Nephron (organoid): ENCODE results near the gene GLB1L3.

Source experiments
- H3K27ac Mint-ChIP-seq, 3 experiments: 2 replicates each; pipeline ENCODE4 v1.8.0; 2020; ENCODE audit warnings: mixed read lengths in 3 of 3, mild to moderate bottlenecking in 2 of 3, moderate library complexity in 1 of 3
- H3K27me3 Mint-ChIP-seq: 2 replicates; pipeline ENCODE4 v1.8.0; 2021; ENCODE audit warnings: low read depth, mild to moderate bottlenecking, moderate library complexity, mixed read lengths
- H3K36me3 Mint-ChIP-seq: 2 replicates; pipeline ENCODE4 v1.8.0; 2020; ENCODE audit warnings: low read depth, mixed read lengths
- H3K4me1 Mint-ChIP-seq: 2 replicates; pipeline ENCODE4 v1.8.0; 2020; ENCODE audit warnings: mixed read lengths
- H3K4me3 Mint-ChIP-seq, 3 experiments: 2 replicates each; pipeline ENCODE4 v1.8.0; 2020; ENCODE audit warnings: mild to moderate bottlenecking in 3 of 3, mixed read lengths in 3 of 3, moderate library complexity in 2 of 3
- H3K9me3 Mint-ChIP-seq: 2 replicates; pipeline ENCODE4 v1.8.0; 2020; ENCODE audit warnings: mixed read lengths
- CTCF ChIP-seq, 3 experiments: fragments of 200-600 bp; sonication (generic); IDR thresholded peaks; one replicate each; pipeline ENCODE4 v1.5.0; 2021; ENCODE audit warnings: antibody characterized with exemption in 3 of 3; ENCODE audit not compliant: unreplicated experiment in 3 of 3

GLB1L3 gene

DNA sequence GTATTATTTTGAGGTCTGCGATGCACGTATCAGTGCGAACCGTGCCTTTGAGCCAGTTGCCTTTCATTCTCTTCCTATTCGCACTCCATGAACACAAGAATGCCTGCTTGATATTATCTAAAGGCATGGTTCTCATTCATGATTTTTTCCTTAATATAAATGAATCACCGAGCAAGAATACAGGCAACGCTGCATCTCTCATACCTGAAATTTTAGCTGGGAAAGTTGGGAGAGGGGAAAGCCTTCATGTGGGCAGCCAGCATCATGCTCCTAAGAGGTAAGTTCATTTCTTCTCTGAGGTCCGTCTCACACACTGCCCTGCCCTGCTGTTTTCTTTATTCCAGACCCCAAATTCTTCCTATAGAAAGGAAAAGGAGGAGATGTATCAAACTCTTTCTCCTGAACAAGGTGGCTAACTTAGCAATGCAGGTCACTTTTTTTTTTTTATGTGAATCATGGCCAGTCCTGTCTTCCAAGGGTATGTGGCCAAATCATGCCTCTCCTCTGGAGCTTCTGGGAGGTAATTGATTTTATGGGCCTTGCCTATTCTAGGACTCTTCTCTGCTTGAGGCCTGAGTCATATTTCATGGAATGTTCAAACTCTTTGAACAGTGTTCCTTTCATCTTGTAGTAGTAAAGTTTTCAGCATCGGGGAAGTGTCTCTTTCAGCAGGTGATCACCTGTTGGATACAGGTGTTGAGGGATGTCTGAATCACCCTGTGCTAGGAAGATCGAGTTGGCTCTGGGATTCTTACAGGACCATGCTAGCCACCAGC, 58.8 kb downstream of the GLB1L3 start:
- H3K4me1 Mint-ChIP-seq: peaks cover 9% of the 10 kb centered on the region
- no peak for TF ChIP-seq CTCF (IDR thresholded peaks at IDR 0.05; ENCODE audit: unreplicated experiment in 3 of 3)
- peaks cover 68% of the 10 kb centered on the region for H3K27me3 Mint-ChIP-seq
- H3K9me3 Mint-ChIP-seq: peaks cover 2% of the 10 kb centered on the region
- H3K36me3 Mint-ChIP-seq: no peaks in the 10 kb centered on the region
- H3K27ac Mint-ChIP-seq: no peak overlapping the region
- no peak overlapping the region for H3K4me3 Mint-ChIP-seq

DNA sequence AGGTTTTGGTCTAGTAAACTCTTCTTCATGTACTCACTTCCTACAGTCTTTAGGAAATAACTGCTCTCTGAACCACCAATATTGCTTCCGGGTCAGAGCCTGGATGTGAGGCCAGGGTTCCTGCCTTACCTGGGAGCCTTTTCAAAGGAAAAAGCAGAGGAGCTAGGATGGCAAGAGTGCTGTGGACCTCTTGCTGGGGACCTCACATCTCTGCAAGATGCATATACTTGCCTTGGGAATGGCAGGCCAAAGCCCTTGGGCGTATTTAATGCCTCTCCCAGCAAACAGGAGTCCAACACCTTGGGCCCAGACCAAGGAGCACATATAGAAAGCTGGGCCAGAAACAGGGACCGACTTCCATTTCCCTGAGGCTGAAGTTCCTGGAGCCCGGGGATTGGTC, 60.9 kb downstream of the GLB1L3 start:
- Mint-ChIP-seq H3K9me3 (no peaks in the 10 kb centered on the region), H3K4me1 (peaks cover 9% of the 10 kb centered on the region), H3K27me3 (peaks cover 56% of the 10 kb centered on the region), H3K36me3 (no peaks in the 10 kb centered on the region), H3K4me3 (no peak overlapping the region), H3K27ac (no peak overlapping the region)
- TF ChIP-seq CTCF (IDR thresholded peaks at IDR 0.05; ENCODE audit: unreplicated experiment in 3 of 3): no peak

- no peak for TF ChIP-seq CTCF (IDR thresholded peaks at IDR 0.05; ENCODE audit: unreplicated experiment in 3 of 3)
- Mint-ChIP-seq H3K4me1 (peaks cover 5% of the 10 kb centered on the region), H3K4me3 (no peak overlapping the region), H3K9me3 (no peaks in the 10 kb centered on the region), H3K36me3 (no peaks in the 10 kb centered on the region), H3K27me3 (peaks cover 53% of the 10 kb centered on the region), H3K27ac (no peak overlapping the region)
Measured at GRCh38 chr11:134338068-134338467, 61.9 kb downstream of the GLB1L3 start.

DNA sequence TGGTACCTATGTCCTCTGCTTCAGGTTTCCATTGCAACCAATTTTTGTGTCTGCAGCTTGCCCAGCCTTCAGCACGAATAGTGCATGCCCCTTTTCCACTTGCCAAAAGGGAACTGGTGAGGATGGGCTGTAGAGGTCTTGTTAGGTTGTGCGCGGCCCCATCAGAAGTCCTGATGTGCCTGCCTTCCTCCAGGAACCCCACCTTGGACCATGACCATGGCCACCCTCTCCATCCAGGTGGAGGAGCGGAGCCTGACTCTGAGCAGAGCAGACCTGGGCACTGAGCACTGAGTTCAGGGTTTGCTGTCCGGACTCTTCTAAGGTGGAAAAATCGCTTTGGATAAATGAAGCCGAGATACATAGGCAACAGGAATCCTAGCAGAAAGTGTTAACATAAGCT, 62.5 kb downstream of the GLB1L3 start:
- Mint-ChIP-seq H3K4me3 (no peak overlapping the region), H3K4me1 (peaks cover 5% of the 10 kb centered on the region), H3K36me3 (no peaks in the 10 kb centered on the region), H3K27me3 (peaks cover 53% of the 10 kb centered on the region), H3K27ac (no peak overlapping the region), H3K9me3 (no peaks in the 10 kb centered on the region)
- TF ChIP-seq CTCF (IDR thresholded peaks at IDR 0.05; ENCODE audit: unreplicated experiment in 3 of 3): no peak

DNA sequence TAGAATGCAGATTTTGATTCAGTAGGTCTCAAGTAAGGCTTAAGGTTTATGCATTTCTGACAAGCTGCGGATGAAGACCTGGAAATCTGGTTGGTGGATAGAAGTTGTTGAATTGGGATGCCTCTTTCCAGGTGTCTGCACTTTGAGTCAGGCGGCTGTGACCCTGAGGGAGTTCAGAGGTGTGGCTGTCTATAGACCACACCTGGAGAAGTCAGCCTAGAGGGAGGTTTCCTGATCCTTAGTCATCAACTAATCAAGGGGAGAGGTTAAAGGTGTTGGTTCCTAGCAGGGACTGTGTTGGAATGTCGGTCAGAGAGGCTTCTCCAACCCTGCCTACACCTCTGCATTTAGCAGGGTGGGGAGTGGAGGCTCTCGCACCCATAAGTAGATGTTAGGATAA, 63.6 kb downstream of the GLB1L3 start:
- Mint-ChIP-seq H3K27ac (no peak overlapping the region), H3K36me3 (no peaks in the 10 kb centered on the region), H3K4me3 (no peak overlapping the region), H3K27me3 (peaks cover 49% of the 10 kb centered on the region), H3K4me1 (peaks cover 5% of the 10 kb centered on the region), H3K9me3 (no peaks in the 10 kb centered on the region)
- TF ChIP-seq CTCF (IDR thresholded peaks at IDR 0.05; ENCODE audit: unreplicated experiment in 3 of 3): no peak

GRCh38 chr11:134340354-134340964, 64.3 kb downstream of the GLB1L3 start:
- Mint-ChIP-seq H3K4me3 (no peak overlapping the region), H3K36me3 (no peaks in the 10 kb centered on the region), H3K4me1 (peaks cover 5% of the 10 kb centered on the region), H3K9me3 (no peaks in the 10 kb centered on the region), H3K27me3 (peaks cover 42% of the 10 kb centered on the region), H3K27ac (no peak overlapping the region)
- no peak for TF ChIP-seq CTCF (IDR thresholded peaks at IDR 0.05; ENCODE audit: unreplicated experiment in 3 of 3)
